GM19395 (cell line): Measurements from ENCODE around the gene TRIM63.

Experiments
- ATAC-seq: cut with Tn5 transposase; IDR thresholded peaks from one replicate; pipeline ENCODE4 v1.9.1; 2021; ENCODE audit warnings: mild to moderate bottlenecking, moderate library complexity; ENCODE audit not compliant: unreplicated experiment

Gene TRIM63

DNA sequence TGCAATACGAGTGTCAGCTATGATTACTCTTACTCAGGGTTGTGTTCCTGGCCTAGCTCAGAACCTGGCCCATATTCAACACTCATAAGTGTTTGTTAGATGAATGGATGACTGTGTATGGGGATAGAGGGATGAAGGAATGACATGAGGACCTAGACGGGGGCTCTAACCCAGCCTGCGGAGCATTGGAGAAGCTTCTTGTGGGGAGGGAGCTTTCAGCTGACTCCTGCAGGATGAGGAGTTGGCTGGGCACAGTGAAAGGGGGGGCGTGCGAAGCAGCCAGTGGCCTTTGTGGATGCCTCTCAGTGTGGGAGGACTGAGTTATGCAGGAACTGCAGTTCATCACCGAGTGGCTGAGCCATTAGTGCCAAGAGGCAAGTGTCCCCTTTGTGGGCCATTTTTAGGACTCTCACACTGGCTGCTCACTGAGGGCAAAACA is 47.1 kb downstream of the TRIM63 start:
- ATAC-seq: no peak

DNA sequence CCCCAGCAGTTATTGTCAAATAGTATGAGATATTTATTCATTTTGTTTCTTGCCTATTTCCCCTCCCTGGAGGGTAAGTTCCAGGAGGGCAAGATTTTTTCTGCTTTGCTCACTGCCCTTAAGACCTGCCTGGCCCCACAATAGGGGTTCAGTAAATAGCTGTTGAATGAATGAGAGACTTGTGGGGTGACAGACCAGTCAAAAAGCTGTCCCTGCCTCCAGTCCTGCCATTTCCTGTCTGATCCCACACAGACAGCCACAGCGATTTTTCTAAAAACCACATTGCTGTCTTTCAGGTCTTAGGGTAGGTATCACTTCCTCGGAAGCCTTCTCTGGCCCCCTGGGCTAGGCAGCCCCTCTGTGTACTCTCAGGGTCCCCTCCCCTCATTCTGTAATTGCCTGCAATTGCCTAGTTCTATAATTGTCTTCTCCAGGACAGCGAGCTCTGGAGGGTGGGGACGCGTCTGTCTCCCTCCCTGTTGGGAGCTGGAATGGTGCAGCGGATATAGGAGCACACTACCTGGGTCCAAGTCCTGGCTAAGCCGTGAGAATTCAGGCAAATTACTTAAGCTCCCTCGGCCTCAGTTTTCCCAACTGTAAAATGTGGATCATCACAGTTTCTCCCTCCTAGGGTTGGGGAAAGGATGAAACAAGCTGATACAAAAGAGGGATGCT is 47.7 kb downstream of the TRIM63 start:
- no peak for ATAC-seq

DNA sequence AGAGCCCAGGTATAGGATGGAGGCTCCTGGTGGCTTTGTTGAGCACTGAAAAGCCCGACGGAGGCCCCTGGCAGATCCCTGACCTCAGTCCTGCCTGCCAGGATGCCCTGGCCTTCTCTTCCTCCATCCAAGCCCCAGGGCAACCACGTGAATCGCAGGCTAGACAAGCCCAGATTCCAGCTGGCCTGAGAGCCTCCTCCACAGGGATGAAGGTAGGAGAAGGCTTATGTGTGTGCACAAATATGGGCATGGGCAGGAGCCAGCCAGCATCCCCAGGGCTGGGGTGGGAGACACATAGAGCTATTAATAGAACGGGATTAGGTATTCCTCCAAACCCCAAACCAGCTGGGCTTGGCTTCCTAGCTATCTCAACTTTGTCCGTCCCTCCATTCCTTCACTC is 49.8 kb downstream of the TRIM63 start:
- no peak for ATAC-seq

DNA sequence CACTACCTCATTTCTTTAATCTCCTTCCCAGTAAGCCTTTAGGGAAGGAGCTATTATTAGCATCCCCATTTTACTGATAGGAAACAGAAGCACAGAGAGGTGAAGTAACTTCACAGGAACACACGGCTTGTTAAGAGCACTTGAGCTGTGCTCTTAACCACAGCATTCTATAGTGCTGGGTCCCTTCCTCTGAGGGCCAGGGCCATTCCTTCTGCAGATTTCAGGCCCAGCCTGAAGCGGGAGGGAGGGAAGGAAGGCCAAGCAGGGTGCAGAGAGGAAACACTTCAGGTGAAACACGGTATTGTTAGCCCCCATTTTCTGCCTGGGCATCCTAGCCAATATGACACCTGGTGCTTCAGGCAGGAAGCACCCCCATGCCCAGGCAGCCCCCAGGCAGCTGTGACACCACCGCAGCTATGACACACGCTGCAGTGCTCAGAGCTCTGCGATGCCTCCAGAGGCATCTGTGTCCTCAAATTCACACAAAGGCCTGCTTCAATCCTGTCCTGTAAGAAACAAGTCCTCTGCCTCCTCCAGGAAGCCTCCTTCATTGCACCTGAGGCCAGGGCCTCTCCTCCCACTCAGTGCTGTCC is 50.4 kb downstream of the TRIM63 start:
- no peak for ATAC-seq

DNA sequence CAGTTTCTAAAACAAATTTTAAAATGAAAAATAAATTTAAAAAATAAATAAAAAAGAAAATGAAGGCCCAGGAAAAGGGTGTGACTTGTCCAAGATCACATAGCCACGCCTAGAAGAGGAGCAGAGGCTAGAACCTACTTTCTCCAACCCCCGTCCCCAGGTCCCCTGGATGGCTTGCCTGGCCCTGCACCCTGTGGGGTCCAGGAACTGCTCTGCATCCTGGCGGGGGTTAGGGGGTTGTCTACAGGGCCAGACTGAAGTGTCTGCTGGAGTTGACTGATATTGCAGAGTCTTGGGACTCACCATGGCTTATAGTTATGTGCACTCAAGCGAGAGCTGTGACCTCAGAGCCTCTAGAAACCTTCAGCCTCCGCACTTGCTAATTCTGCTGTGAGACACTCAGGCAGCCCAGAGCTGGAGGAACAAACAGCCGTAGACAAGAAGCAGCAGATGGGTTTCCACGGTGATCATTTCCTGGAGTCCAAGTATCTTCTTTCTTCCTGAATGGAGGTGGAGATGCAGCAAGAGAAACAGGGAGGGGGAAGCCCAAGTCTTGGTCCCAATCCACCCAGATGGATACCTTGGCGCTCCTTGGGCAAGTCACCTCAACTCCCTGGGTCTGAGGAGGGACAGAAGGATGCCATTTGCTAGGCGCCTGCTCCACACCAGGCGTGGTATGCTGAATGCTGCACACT is 51.0 kb downstream of the TRIM63 start:
- no peak for ATAC-seq

DNA sequence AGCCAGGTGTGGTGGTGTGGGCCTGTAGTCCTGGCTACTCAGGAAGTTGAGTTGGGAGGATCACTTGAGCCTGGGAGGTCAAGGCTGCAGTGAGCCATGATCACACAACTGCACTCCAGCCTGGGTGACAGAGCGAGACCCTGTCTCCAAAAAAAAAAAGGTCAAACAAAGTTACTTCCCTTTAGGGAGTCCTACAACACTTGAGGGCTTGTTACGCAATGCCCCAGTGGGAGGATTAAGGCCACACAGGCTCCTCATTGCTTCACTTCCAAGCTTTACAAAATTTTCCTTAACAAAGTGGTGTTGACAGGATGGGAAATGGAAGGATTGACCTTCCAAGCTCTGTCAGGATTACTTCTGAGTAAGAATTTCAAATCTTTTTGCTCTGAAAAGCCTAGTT is 52.1 kb downstream of the TRIM63 start:
- ATAC-seq: no peak

DNA sequence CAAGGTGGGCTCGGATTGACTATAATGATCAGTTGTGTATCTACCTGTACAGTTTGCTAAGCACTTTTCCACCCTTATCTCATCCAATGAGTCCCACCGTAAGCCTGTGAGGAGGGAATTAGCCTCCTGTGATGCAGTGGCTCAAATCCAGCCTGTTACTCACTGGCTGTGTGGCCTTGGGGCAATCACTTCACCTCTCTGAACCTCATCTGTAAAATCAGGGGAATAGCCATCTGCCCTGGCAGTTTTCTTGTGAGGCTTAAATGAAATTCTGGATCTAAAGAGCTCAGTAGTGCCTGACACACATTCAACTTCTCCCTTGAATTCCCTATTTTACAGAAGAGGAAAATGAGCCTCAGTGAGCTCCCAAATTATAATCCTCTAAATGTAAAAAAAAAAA is 53.3 kb downstream of the TRIM63 start:
- no peak for ATAC-seq

DNA sequence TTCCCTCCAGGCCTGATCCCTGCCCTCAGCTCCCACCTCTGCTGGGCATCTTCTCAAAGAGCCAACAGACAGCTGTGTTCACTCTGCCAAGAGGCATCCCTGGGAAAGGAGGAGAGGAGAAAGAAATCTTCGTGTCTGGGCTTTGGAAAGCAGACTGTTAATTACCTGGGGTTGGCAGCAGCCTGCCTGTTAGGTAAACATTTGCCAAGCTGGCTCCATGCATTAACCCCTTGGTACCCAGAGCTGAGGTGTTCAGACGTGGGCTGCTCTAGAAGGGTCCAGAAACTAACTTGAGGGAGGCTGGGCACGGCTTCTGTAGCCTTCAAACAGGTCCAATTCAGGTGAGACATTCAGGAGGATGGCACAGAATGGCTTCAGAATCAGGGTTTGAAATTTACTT is 54.6 kb downstream of the TRIM63 start:
- no peak for ATAC-seq

DNA sequence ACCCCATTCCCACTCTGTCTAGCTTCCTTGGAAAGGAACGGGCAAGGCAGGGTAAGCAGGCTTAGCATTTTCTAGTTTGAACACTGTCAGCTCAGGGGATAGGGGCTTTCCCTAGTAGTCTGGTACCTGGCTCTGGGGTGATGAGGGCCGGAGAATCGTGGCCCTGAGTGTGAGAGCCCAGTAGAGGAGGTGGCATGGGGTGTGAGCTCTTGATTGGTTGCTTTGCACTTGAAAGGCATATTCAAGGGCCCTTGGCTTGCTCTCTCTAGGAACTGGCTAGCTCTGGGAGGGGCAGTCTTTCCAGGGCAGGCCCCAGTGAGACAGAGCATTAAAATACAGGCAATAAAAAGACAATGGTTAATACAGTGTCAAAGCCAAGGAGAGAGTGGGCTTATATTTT is 56.6 kb downstream of the TRIM63 start:
- no peak for ATAC-seq

DNA sequence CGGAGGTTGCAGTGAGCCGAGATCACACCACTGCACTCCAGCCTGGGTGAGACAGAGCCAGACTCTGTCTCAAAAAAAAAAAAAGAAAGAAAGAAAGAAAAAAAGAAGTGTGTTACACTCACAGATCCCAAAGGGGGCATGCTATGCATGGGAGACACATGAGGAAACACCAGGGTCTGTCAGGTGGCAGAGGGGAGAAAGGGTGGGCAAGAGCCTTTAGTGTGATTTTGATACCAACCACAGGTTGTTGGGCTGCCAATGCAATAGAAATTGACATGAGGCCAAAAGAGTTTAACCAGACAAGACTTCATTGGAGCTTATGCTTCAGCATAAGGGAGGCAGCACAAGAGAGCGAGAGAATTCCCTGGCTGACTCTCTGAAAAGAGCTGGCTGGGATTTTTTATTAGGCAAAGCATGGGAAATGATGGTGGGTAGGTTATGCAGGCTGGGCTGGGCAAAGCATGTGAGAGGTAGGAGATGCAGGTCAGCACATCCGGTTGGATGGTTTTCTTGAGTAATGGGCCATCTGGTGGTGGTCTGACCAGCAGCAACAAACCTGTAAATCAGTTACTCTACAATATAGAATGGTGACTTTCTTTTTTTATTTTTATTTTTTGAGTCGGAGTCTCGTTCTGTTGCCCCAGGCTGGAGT is 57.5 kb downstream of the TRIM63 start:
- no peak for ATAC-seq

DNA sequence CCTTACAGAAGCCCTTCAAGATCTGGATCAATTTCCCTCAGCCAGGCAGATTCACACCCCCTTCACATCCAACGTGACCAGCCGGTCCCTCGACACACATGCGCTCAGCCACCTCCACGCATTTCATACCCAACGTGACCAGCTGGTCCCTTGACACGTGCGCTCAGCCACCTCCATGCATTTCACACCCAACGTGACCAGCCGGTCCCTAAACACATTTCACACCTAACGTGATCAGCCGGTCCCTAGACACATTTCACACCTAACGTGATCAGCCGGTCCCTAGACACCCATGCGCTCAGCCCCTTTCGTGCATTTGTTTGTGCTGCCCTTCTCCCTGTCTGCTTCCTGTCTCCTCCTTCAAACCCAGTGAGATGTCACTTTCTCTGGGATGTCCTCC is 60.7 kb downstream of the TRIM63 start:
- no peak for ATAC-seq

DNA sequence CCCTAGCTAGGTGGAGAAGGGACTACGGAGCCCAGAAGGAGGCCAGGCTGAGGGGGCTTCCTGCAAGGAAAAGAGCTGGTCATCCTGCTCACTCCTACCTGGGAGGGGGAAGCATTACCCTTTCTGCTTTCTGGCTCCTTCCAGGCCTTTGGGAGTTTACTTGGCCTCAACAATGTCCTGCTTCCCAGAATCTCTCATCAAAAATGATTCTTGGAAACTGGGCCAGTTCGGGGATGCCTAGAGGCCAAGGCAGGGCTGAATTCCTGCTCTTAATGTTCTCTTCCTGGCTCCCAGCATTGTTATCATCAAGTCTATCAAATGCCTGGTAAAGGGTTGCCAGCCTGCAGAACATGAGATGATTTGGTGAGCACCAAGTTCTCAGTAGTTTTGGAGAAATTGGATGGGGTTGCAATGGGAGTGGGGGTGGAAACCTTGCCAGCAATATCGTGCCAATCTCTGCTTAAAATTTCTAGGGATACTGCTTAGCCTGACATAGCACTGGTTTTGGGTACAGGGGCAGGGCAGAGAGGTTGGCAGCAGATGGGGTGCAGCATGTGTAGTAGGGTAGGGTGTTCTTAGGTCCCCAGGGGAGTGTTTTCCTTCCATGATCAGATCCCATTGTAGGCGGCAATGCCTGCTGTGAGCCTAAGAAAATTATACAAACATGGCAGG is 61.9 kb downstream of the TRIM63 start:
- ATAC-seq: no peak

DNA sequence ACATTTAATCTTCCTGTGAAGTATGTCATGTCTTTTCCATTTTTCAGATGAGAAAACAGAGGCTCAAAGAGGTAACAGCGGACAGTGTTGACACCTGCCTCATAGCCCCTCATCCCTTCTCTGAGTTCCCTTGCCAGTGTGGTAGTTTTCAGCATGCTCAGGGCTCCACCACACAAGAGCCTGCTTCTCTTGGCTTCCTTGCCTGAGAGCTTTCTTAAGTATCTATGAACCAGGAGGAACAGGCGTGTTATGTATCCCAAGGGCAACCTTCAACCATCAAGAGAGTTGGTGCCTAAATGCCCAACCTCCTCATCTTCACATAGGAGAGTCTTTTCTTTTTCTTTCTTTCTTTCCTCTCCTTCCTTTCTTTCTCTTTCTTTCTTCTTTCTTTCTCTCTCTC is 63.7 kb downstream of the TRIM63 start:
- no peak for ATAC-seq

DNA sequence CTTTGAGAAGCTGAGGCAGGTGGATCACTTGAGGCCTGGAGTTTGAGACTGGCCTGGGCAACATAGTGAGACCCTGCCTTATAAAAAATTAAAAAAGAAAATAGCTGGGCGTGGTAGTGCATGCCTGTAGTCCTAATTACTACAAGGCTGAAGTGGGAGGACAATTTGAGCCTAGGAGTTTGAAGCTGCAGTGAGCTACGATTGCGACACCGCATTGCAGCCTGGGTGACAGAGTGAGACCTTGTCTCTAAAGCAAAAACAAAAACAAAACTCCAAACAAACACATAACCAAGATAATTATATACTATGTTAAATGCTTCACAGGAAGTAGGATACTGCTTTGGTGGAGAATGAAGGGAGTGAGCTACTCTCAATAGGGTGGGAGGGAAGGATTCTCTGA is 64.2 kb downstream of the TRIM63 start:
- no peak for ATAC-seq
